WTC11 (cell line): ENCODE data around the gene MICAL2. TPM values are rescaled to one million over a fixed set of nuclear protein-coding genes. Genes with fewer than 3 reads are reported as not detected.
A peak's percentile ranks its signal among the peaks of the same experiment; 100 is the strongest.

Experiments
- ATAC-seq: fragments of 200-7000 bp; cut with Tn5 transposase; 2 replicates; pipeline ENCODE4 v1.10.0; 2021; ENCODE audit warnings: mild to moderate bottlenecking, moderate library complexity
- CTCF ChIA-PET: fragments of 300-600 bp; sonication (Branson Sonifier 250); formaldehyde crosslinking; loops from one replicate; lab custom pipeline; 2021; ENCODE audit warnings: antibody characterized with exemption; lab: Charles Lee
- POLR2A ChIA-PET: fragments of 350-600 bp; sonication (Branson Sonifier 250); formaldehyde crosslinking; loops from one replicate; lab custom pipeline; 2021; ENCODE audit warnings: antibody characterized with exemption; lab: Charles Lee
- DNase-seq: peaks from one replicate; pipeline ENCODE4 v3.0.0; 2021; ENCODE audit warnings: low spot score
- H3K27ac Mint-ChIP-seq: 2 replicates; pipeline ENCODE4 v1.8.0; 2021; ENCODE audit warnings: mixed read lengths
- H3K27me3 Mint-ChIP-seq: 2 replicates; pipeline ENCODE4 v1.8.0; 2021; ENCODE audit warnings: low read depth, mild to moderate bottlenecking, moderate library complexity, mixed read lengths
- H3K36me3 Mint-ChIP-seq: 2 replicates; pipeline ENCODE4 v1.8.0; 2021; ENCODE audit warnings: mixed read lengths
- H3K4me1 Mint-ChIP-seq: 2 replicates; pipeline ENCODE4 v1.8.0; 2022; ENCODE audit warnings: mixed read lengths
- H3K4me3 Mint-ChIP-seq: 2 replicates; pipeline ENCODE4 v1.8.0; 2021; ENCODE audit warnings: mild to moderate bottlenecking, moderate library complexity, mixed read lengths
- H3K9me3 Mint-ChIP-seq: 2 replicates; pipeline ENCODE4 v1.8.0; 2021; ENCODE audit warnings: mixed read lengths
- CBFB ChIP-seq: sonication (generic); formaldehyde crosslinking; IDR thresholded peaks from 2 replicates; pipeline ENCODE4 v1.8.1; 2022; ENCODE audit warnings: mild to moderate bottlenecking, low read depth, missing genetic modification reagents
- EMX1 ChIP-seq: fragments of 250-450 bp; sonication (Bioruptor Pico); IDR thresholded peaks from 2 replicates; pipeline ENCODE4 v1.8.0; 2021; ENCODE audit warnings: mild to moderate bottlenecking
- ESRRA ChIP-seq: sonication (generic); formaldehyde crosslinking; IDR thresholded peaks from 2 replicates; pipeline ENCODE4 v1.8.1; 2022; ENCODE audit warnings: mild to moderate bottlenecking, missing genetic modification reagents, borderline replicate concordance
- FOXP4 ChIP-seq: sonication (generic); formaldehyde crosslinking; IDR thresholded peaks from 2 replicates; pipeline ENCODE4 v1.8.0; 2022; ENCODE audit warnings: mild to moderate bottlenecking, missing genetic modification reagents
- GTF2I ChIP-seq: fragments of 250-450 bp; sonication (Bioruptor Pico); conservative IDR thresholded peaks from 2 replicates; pipeline ENCODE4 v1.4.0; 2021; ENCODE audit warnings: mild to moderate bottlenecking
- HMGXB4 ChIP-seq: sonication (generic); formaldehyde crosslinking; IDR thresholded peaks from 2 replicates; pipeline ENCODE4 v1.8.1; 2023; ENCODE audit warnings: mild to moderate bottlenecking, moderate library complexity, missing genetic modification reagents
- JAZF1 ChIP-seq: fragments of 250-450 bp; sonication (Bioruptor Pico); IDR thresholded peaks from 2 replicates; pipeline ENCODE4 v1.9.0; 2021; ENCODE audit warnings: moderate library complexity, mild to moderate bottlenecking, inconsistent platforms
- MLX ChIP-seq: sonication (generic); formaldehyde crosslinking; IDR thresholded peaks from 2 replicates; pipeline ENCODE4 v1.8.1; 2023; ENCODE audit warnings: mild to moderate bottlenecking, missing genetic modification reagents, moderate library complexity
- MXD4 ChIP-seq: fragments of 250-450 bp; sonication (Bioruptor Pico); IDR thresholded peaks from 2 replicates; pipeline ENCODE4 v1.8.0; 2021; ENCODE audit warnings: mild to moderate bottlenecking, moderate library complexity, borderline replicate concordance
- MYBL2 ChIP-seq: sonication (generic); formaldehyde crosslinking; IDR thresholded peaks from 2 replicates; pipeline ENCODE4 v1.8.1; 2023; ENCODE audit warnings: mild to moderate bottlenecking, moderate library complexity, missing genetic modification reagents
- NR3C1 ChIP-seq: sonication (generic); formaldehyde crosslinking; conservative IDR thresholded peaks from 2 replicates; pipeline ENCODE4 v1.8.1; 2023; ENCODE audit warnings: low read depth, mild to moderate bottlenecking, missing genetic modification reagents
- OVOL2 ChIP-seq: fragments of 250-450 bp; sonication (Bioruptor Pico); IDR thresholded peaks from 2 replicates; pipeline ENCODE4 v1.9.0; 2021; ENCODE audit warnings: mild to moderate bottlenecking, borderline replicate concordance
- PREB ChIP-seq: sonication (generic); formaldehyde crosslinking; IDR thresholded peaks from 2 replicates; pipeline ENCODE4 v1.8.1; 2022; ENCODE audit warnings: mild to moderate bottlenecking, missing genetic modification reagents, moderate library complexity, borderline replicate concordance
- RORB ChIP-seq: fragments of 250-450 bp; sonication (Bioruptor Pico); IDR thresholded peaks from 2 replicates; pipeline ENCODE4 v1.9.0; 2021; ENCODE audit warnings: mild to moderate bottlenecking
- SMAD3 ChIP-seq: sonication (generic); formaldehyde crosslinking; IDR thresholded peaks from 2 replicates; pipeline ENCODE4 v1.8.0; 2022; ENCODE audit warnings: missing genetic modification reagents, mild to moderate bottlenecking, borderline replicate concordance
- TEAD1 ChIP-seq: sonication (generic); formaldehyde crosslinking; IDR thresholded peaks from 2 replicates; pipeline ENCODE4 v1.8.0; 2022; ENCODE audit warnings: mild to moderate bottlenecking, missing genetic modification reagents
- ZNF219 ChIP-seq: sonication (generic); formaldehyde crosslinking; IDR thresholded peaks from 2 replicates; pipeline ENCODE4 v1.8.0; 2023; ENCODE audit warnings: missing genetic modification reagents, mild to moderate bottlenecking, borderline replicate concordance
- ZNF232 ChIP-seq: sonication (generic); formaldehyde crosslinking; IDR thresholded peaks from 2 replicates; pipeline ENCODE4 v1.8.0; 2022; ENCODE audit warnings: mild to moderate bottlenecking, missing genetic modification reagents
- ZNF263 ChIP-seq: sonication (generic); formaldehyde crosslinking; IDR thresholded peaks from 2 replicates; pipeline ENCODE4 v1.8.1; 2022; ENCODE audit warnings: low read depth, mild to moderate bottlenecking, moderate library complexity, missing genetic modification reagents
- ZNF396 ChIP-seq: fragments of 250-450 bp; sonication (Bioruptor Pico); IDR thresholded peaks from 2 replicates; pipeline ENCODE4 v1.8.0; 2021; ENCODE audit warnings: mild to moderate bottlenecking, moderate library complexity, borderline replicate concordance
- ZNF423 ChIP-seq: fragments of 250-450 bp; sonication (Bioruptor Pico); IDR thresholded peaks from 2 replicates; pipeline ENCODE4 v2.1.2; 2022; ENCODE audit warnings: mild to moderate bottlenecking, moderate library complexity
- ZNF671 ChIP-seq: fragments of 250-450 bp; sonication (Bioruptor Pico); IDR thresholded peaks from 2 replicates; pipeline ENCODE4 v1.8.0; 2021; ENCODE audit warnings: mild to moderate bottlenecking
- total RNA-seq: library from RNA; stranded (reverse); gene quantifications from 3 replicates; pipeline ENCODE4 v1.2.3, GENCODE V29; 2021

The MICAL2 gene
- total RNA-seq, 1 experiment from 2014 or later: 3.1 TPM

- no peak overlapping the region for H3K4me3 Mint-ChIP-seq
- ChIA-PET POLR2A (interaction anchor here (0.6 kb wide), 1 partner anchor 393 kb away, joined by 5 read pairs; no protein-coding TSS in a partner anchor), CTCF (interaction anchor here (1.0 to 2.6 kb wide), 14 partner anchors 9 to 822 kb away, joined by 3 to 13 read pairs (median 5); partner anchors contain the start of gene MICAL2)
- H3K9me3 Mint-ChIP-seq: no peaks in the 10 kb centered on the region
- DNase-seq: no peak
- no peaks in the 10 kb centered on the region for H3K36me3 Mint-ChIP-seq
- ATAC-seq: peak; percentile 24
- TF ChIP-seq ZNF671 (CRISPR knock-in tag) (no peak), HMGXB4 (CRISPR knock-in tag) (no peak), SMAD3 (CRISPR knock-in tag) (no peak), ZNF396 (CRISPR knock-in tag) (no peak), PREB (CRISPR knock-in tag) (no peak), CBFB (CRISPR knock-in tag) (no peak), NR3C1 (no peak), ZNF232 (CRISPR knock-in tag) (no peak), ESRRA (CRISPR knock-in tag) (no peak), RORB (CRISPR knock-in tag) (no peak), ZNF263 (no peak)
- peaks cover 38% of the 10 kb centered on the region for H3K4me1 Mint-ChIP-seq
- 0 out of 2 replicates have a peak overlapping the region, but pooled peaks have one; percentile 22 for H3K27ac Mint-ChIP-seq
- H3K27me3 Mint-ChIP-seq: no peaks in the 10 kb centered on the region
These were observed 18.3 kb upstream of the MICAL2 start for GRCh38 chr11:12091956-12092558.

- DNase-seq (no peak), ATAC-seq (peak; percentile 45)
- ChIA-PET POLR2A (no interaction called here), CTCF (interaction anchor here (1.1 to 2.6 kb wide), 12 partner anchors 9 to 822 kb away, joined by 3 to 13 read pairs (median 6); partner anchors contain the start of gene MICAL2)
- Mint-ChIP-seq H3K4me1 (peaks cover 38% of the 10 kb centered on the region), H3K27me3 (no peaks in the 10 kb centered on the region), H3K36me3 (no peaks in the 10 kb centered on the region), H3K4me3 (no peak overlapping the region), H3K9me3 (no peaks in the 10 kb centered on the region), H3K27ac (0 out of 2 replicates have a peak overlapping the region, but pooled peaks have one; percentile 22)
- peak; percentile 96 for TF ChIP-seq ZNF423 (CRISPR knock-in tag)
- TF ChIP-seq GTF2I (CRISPR knock-in tag): no peak
- no peak for TF ChIP-seq EMX1
- no peak for TF ChIP-seq OVOL2
- TF ChIP-seq MXD4: no peak
These were observed 17.7 kb upstream of the MICAL2 start for GRCh38 chr11:12092714-12093113.

- DNase-seq (no peak), ATAC-seq (peak; percentile 40)
- H3K9me3 Mint-ChIP-seq: no peaks in the 10 kb centered on the region
- H3K27me3 Mint-ChIP-seq: peaks cover 6% of the 10 kb centered on the region
- H3K36me3 Mint-ChIP-seq: no peaks in the 10 kb centered on the region
- peaks cover 38% of the 10 kb centered on the region for H3K4me1 Mint-ChIP-seq
- TF ChIP-seq JAZF1 (no peak), SMAD3 (CRISPR knock-in tag) (no peak), ZNF219 (no peak), TEAD1 (CRISPR knock-in tag) (no peak), MLX (CRISPR knock-in tag) (no peak), FOXP4 (CRISPR knock-in tag) (no peak), ZNF232 (CRISPR knock-in tag) (no peak), MYBL2 (CRISPR knock-in tag) (no peak)
- H3K4me3 Mint-ChIP-seq: no peak overlapping the region
- CTCF ChIA-PET: interaction anchor here (0.7 to 1.1 kb wide), 7 partner anchors 9 to 236 kb away, joined by 3 to 5 read pairs (median 4); no protein-coding TSS in a partner anchor
- POLR2A ChIA-PET: no interaction called here
- peak overlapping the region; percentile 30; the same call in 1 of the 2 replicates for H3K27ac Mint-ChIP-seq
These were observed 15.3 kb upstream of the MICAL2 start for GRCh38 chr11:12094872-12095800.
